ENCODE measurements around the gene SUMO2.

DNA sequence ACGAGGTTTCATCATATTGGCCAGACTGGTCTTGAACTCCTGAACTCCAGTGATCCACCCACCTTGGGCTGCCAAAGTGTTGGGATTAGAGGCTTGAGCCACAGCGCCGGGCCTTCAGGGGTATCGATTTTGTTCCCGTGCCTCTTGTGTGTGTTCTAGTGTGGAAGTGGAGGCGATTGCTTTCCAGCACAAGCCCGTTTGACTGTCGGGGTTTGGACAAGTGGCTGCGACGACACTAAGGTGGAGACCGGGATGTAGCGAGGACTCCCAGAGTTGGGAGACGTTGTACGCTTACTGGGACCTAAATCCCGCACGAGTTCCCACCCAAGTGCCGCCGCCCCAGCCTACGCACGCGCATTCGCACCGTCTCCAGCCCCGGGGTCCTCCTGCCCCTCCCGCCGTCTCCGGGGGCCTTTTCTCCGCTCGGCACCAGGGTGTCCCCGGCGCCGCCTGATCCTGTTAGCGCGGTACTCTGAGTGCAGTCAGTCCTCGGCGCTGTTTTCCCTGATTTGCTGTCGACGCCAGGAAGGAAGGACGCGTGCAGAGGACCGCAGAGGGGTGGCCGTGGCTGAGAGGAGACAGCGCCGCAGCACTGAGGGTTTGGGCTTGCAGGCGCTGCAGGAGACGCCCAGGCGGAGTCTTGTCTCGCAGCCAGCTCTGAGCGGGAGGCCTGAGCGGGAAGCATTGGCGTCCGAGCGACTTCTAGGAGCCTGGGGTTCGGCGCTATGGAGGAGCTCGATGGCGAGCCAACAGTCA, 22.5 kb upstream of the SUMO2 start, which contains the start of gene NUP85:
- TF ChIP-seq EZH2phosphoT487 (IDR thresholded peaks at IDR 0.05; ENCODE audit: borderline replicate concordance) (no peak), JUND (IDR thresholded peaks at IDR 0.05) (no peak), CTCF (IDR thresholded peaks at IDR 0.05 in 2 of 3, conservative IDR thresholded peaks at IDR 0.05 in 1 of 3; ENCODE audit: borderline replicate concordance in 1 of 3, insufficient read depth in 1 of 3, low read depth in 2 of 3, low read length in 2 of 3) (no peak), POLR2A (IDR thresholded peaks at IDR 0.05; ENCODE audit: borderline replicate concordance, extremely low read depth, insufficient read depth, insufficient read length) (peak; percentile 98), POLR2AphosphoS5 (IDR thresholded peaks at IDR 0.05; ENCODE audit: low read depth, low read length) (peak; percentile 90), MAX (IDR thresholded peaks at IDR 0.05) (peak; percentile 88)
- TF ChIP-seq, protein P1, sequence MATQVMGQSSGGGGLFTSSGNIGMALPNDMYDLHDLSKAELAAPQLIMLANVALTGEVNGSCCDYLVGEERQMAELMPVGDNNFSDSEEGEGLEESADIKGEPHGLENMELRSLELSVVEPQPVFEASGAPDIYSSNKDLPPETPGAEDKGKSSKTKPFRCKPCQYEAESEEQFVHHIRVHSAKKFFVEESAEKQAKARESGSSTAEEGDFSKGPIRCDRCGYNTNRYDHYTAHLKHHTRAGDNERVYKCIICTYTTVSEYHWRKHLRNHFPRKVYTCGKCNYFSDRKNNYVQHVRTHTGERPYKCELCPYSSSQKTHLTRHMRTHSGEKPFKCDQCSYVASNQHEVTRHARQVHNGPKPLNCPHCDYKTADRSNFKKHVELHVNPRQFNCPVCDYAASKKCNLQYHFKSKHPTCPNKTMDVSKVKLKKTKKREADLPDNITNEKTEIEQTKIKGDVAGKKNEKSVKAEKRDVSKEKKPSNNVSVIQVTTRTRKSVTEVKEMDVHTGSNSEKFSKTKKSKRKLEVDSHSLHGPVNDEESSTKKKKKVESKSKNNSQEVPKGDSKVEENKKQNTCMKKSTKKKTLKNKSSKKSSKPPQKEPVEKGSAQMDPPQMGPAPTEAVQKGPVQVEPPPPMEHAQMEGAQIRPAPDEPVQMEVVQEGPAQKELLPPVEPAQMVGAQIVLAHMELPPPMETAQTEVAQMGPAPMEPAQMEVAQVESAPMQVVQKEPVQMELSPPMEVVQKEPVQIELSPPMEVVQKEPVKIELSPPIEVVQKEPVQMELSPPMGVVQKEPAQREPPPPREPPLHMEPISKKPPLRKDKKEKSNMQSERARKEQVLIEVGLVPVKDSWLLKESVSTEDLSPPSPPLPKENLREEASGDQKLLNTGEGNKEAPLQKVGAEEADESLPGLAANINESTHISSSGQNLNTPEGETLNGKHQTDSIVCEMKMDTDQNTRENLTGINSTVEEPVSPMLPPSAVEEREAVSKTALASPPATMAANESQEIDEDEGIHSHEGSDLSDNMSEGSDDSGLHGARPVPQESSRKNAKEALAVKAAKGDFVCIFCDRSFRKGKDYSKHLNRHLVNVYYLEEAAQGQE (IDR thresholded peaks at IDR 0.05; ENCODE audit: low read depth), result no peak

Measured in HCT116 (cell line).